ENCODE results near the gene HSF4. TPM values are rescaled to one million over a fixed set of nuclear protein-coding genes. Genes with fewer than 3 reads are reported as not detected.

The HSF4 gene
- total RNA-seq, 1 donor from 2014 or later = 64.9 TPM

GRCh38 chr16:67201411-67202345 lies 37.1 kb downstream of the HSF4 start:
- H3K36me3 ChIP-seq = peaks cover 37 to 52% of the 10 kb centered on the region in 2 donors
- intact Hi-C loops (cut with DNase I) = no loop called here

GRCh38 chr16:67202426-67202825 lies 37.9 kb downstream of the HSF4 start:
- DNase-seq (ENCODE audit: low spot score in 2 of 2) = no peak
- no peak for TF ChIP-seq CTCF (IDR thresholded peaks at IDR 0.05)
- peaks cover 30 to 51% of the 10 kb centered on the region in 2 donors for H3K36me3 ChIP-seq
- peaks cover 0 to 3% of the 10 kb centered on the region in 2 donors for H3K4me1 ChIP-seq
- no peaks in the 10 kb centered on the region for H3K27me3 ChIP-seq
- intact Hi-C loops (cut with DNase I) = no loop called here
- no peaks in the 10 kb centered on the region for H3K9me3 ChIP-seq
- no peak overlapping the region for H3K27ac ChIP-seq
- no peak overlapping the region for H3K4me3 ChIP-seq

More at GRCh38 chr16:67201411-67202345, 37.1 kb downstream of the HSF4 start:
- DNase-seq (ENCODE audit: low spot score in 2 of 2) = no peak
- Histone ChIP-seq H3K4me1 (peaks cover 0 to 3% of the 10 kb centered on the region in 2 donors), H3K9me3 (no peaks in the 10 kb centered on the region), H3K27ac (no peak overlapping the region), H3K27me3 (no peaks in the 10 kb centered on the region), H3K4me3 (no peak overlapping the region)
- TF ChIP-seq CTCF (IDR thresholded peaks at IDR 0.05) = no peak

- H3K9me3 ChIP-seq = no peaks in the 10 kb centered on the region
- peaks cover 0 to 3% of the 10 kb centered on the region in 2 donors for H3K4me1 ChIP-seq
- DNase-seq (ENCODE audit: low spot score in 2 of 2) = no peak
- no peak overlapping the region for H3K27ac ChIP-seq
- H3K4me3 ChIP-seq = no peak overlapping the region
- no peaks in the 10 kb centered on the region for H3K27me3 ChIP-seq
- intact Hi-C loops (cut with DNase I) = no loop called here
- no peak for TF ChIP-seq CTCF (IDR thresholded peaks at IDR 0.05)
- H3K36me3 ChIP-seq = peaks cover 24 to 50% of the 10 kb centered on the region in 2 donors
These were observed 38.5 kb downstream of the HSF4 start for GRCh38 chr16:67202956-67203493.

- H3K4me3 ChIP-seq = no peak overlapping the region
- TF ChIP-seq CTCF (IDR thresholded peaks at IDR 0.05) = no peak
- intact Hi-C loops (cut with DNase I) = no loop called here
- peaks cover 20 to 45% of the 10 kb centered on the region in 2 donors for H3K36me3 ChIP-seq
- DNase-seq (ENCODE audit: low spot score in 2 of 2) = no peak
- H3K9me3 ChIP-seq = no peaks in the 10 kb centered on the region
- H3K27me3 ChIP-seq = no peaks in the 10 kb centered on the region
- H3K27ac ChIP-seq = no peak overlapping the region
- peaks cover 0 to under 1% of the 10 kb centered on the region in 2 donors for H3K4me1 ChIP-seq
These were observed 39.5 kb downstream of the HSF4 start for GRCh38 chr16:67204076-67204475.

- intact Hi-C loops (cut with DNase I) = no loop called here
- peaks cover 18 to 46% of the 10 kb centered on the region in 2 donors for H3K36me3 ChIP-seq
- H3K27me3 ChIP-seq = no peaks in the 10 kb centered on the region
- no peak overlapping the region for H3K27ac ChIP-seq
- no peak for TF ChIP-seq CTCF (IDR thresholded peaks at IDR 0.05)
- H3K4me3 ChIP-seq = no peak overlapping the region
- H3K9me3 ChIP-seq = no peaks in the 10 kb centered on the region
- no peak for DNase-seq (ENCODE audit: low spot score in 2 of 2)
- H3K4me1 ChIP-seq = no peaks in the 10 kb centered on the region
These were observed 41.7 kb downstream of the HSF4 start for GRCh38 chr16:67206129-67206837.

Measured in ascending aorta (tissue), 2 donors.